Skin epidermis (tissue), 12 donors: ENCODE measurements around the gene KRT86.
A peak's percentile ranks its signal among the peaks of the same experiment; 100 is the strongest.
"Not testable (repeated sequence)": the region's sequence is repeated elsewhere in the genome, so short reads cannot be mapped to it uniquely, and the experiment has no call there.

Experiments used
- H3K27ac ChIP-seq, 21 experiments: fragments of 200-600 bp; sonication (generic) in 11 of 21; one replicate each; pipeline ENCODE4 v1.5.0; 2020; ENCODE audit warnings: mild to moderate bottlenecking in 3 of 21, inconsistent platforms in 2 of 21, moderate library complexity in 2 of 21
- H3K4me3 ChIP-seq, 7 experiments: fragments of 200-600 bp; sonication (generic) in 2 of 7; one replicate each; pipeline ENCODE4 v1.5.0; 2020; ENCODE audit warnings: inconsistent platforms in 2 of 7, mild to moderate bottlenecking in 2 of 7, moderate library complexity in 1 of 7

Gene KRT86

DNA sequence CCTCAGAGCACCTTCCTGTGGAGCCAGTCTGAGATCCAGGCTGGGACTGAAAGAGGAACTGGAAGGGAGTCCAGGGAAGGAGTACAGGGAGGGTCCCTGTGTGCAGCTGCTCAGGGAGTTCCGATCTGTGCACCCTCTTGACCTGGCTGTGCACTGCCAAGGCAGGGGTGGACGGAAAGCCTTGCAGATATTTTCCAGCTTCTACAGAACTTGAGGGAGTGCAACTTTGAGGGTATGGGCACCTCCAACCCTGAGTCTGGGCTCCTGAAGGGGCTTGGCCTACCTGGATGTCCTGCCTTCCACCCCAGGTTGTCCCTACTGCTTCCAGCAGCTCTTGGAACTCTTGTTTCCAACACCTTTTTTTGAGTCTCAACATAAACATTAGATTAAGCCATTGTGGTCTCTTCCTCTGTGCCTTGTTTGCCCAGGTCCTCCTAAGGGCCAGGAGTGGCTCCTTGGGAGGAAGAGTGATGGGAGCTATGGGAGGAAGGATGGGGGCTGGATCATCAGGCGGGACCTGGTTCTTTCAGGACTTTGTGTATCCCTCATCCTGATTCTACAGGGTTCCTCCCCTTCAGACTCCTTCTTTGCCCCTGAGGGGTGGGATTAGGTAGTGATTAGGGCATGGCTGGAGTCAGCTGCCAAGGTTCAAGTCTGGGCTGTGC lies 37.9 kb upstream of the KRT86 start:
- no peak overlapping the region for H3K4me3 ChIP-seq
- no peak overlapping the region for H3K27ac ChIP-seq

DNA sequence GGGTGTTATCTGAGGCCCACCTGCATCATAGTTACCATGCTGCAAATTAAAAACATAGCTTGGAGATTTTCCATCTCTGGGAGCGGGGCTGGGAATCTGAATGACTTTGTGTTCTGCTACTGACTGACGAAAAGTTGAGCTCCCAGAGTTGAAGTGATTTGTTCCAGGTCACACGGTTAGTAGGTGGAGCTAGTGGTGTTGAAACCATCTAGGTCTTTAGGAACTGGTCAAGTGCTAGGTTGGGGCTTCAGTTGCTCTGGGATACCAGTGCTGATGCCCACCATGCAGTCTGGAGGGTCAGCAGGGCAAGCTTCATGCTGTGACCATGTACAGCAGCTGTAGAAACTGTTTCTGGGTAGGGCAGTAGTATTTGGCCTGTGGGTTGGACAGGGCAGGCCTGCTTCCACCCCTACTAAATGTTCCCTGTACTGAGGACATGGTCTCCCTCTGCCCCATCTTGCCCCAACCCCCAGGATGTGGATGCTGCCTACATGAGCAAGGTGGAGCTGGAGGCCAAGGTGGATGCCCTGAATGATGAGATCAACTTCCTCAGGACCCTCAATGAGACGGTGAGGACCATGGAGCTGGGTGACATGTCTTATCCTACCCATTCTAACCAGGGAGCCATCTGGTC lies 36.1 kb upstream of the KRT86 start:
- Histone ChIP-seq H3K4me3 (no peak overlapping the region), H3K27ac (no peak overlapping the region)

GRCh38 chr12:52238916-52239646 lies 35.4 kb upstream of the KRT86 start:
- Histone ChIP-seq H3K4me3 (no peak overlapping the region), H3K27ac (no peak overlapping the region)

DNA sequence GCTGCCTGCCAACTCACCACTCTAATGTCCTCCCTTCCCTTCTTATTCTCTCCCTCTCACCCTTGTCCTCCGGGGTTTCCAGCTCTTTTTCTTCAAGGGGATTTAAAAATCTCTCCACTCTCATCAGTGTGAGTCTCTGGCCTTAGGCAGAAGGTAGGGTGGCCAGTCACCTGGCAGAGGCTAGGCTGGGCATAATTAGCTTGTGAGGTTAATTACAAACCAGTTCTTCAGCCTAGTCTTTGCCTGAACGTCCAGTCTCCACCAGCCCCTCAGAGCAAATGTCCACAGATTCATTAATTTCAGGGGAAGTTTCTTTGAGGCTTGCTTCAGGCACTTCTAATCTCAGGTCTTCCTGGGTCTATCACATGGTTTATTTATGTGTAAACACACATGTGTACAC lies 34.7 kb upstream of the KRT86 start:
- Histone ChIP-seq H3K27ac (no peak overlapping the region), H3K4me3 (no peak overlapping the region)

GRCh38 chr12:52240247-52240646 lies 34.2 kb upstream of the KRT86 start:
- H3K4me3 ChIP-seq, H3K27ac ChIP-seq: not testable (repeated sequence)

- H3K27ac ChIP-seq, result no peak overlapping the region
- no peak overlapping the region for H3K4me3 ChIP-seq
Measured at GRCh38 chr12:52241205-52241842, 33.1 kb upstream of the KRT86 start.

DNA sequence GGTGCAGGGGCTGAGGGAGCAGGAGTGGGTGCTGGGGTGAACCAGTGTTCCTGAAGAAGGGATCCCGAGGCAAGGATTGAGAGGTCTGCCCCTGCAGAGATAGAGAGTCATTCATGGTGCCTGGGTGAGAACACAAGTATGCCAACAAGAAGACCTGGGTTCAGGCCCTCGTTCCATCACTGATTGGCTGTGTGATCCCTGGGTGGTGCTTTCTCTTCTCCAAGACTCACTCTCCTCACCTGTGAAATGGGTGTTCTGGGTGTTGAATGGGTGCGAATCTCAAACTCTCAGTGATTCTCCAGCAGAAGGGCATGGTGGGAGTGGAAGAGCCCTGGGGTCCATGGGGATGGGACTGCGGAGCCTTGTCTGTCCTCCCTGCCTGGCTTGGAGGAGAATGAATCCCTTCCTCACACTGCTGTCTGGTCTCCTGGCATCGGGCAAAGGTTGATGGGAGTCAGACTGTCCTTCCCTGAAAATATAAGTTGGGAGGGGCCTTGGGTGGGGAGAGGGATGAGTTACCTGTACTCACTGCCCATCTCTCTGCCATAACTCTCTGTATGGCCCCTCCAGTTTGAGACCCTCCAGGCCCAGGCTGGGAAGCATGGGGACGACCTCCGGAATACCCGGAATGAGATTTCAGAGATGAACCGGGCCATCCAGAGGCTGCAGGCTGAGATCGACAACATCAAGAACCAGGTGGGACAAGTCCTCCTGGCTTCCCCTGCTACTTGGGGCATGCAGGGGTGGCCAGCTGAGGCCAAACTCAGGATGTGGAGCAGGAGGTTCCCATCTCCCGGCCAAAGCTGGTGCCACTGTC lies 31.8 kb upstream of the KRT86 start:
- H3K27ac ChIP-seq, result peak overlapping the region in 1 of 21 experiments; percentile 67
- no peak overlapping the region for H3K4me3 ChIP-seq

DNA sequence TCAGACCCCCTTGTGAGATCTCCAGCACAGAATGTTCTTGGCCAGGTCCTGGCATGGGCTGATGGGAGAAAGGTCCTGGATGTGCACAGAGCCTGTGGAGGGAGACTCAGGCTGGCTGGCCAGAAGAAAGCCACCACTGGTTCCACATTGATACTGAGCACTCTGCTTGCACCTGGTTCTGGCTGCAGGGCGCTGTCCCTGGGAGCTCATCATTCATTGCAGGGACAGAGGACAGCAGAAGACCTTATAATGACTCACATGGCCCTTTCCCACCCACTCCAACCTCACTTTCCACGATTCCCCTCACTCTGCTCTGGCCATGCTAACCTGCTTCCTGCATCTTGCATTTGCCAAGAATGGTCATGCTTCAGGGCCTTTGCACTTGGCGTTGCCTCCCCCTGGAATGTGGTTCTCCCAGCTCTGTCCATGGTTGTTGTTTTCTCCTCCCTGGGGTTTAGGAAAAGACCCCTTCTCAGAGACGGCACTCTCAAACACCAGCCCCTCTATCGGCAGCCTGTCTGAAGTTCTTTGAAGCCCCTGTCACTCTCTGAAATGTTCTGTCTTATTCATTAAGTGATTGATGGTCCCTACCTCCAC lies 31.1 kb upstream of the KRT86 start:
- Histone ChIP-seq H3K4me3 (no peak overlapping the region), H3K27ac (peak overlapping the region in 8 of 21 experiments; percentile 40 to 85 (median 69))

GRCh38 chr12:52243856-52244614 lies 30.4 kb upstream of the KRT86 start:
- no peak overlapping the region for H3K4me3 ChIP-seq
- H3K27ac ChIP-seq, result peak overlapping the region in 15 of 21 experiments; percentile 14 to 85 (median 62)

DNA sequence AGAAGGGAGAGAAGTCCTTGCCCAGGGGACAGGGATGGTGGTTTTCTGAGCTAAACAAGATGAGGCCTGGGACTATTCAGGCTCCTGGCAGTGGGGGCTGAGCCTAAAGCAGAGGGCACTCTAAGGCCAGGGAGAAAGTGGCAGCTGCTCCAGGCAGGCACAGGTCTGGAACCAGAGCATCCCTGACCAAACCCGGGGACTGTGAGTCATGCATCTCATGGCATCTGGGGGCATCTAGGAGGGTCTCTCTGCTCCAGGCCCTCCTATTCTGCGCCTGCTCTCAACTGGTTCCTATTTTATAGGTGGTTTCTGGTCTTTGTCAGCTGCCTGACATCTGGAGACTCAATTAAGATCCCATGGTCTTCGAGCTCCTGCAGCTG lies 29.8 kb upstream of the KRT86 start:
- H3K4me3 ChIP-seq, result no peak overlapping the region
- peak overlapping the region in 15 of 21 experiments; percentile 14 to 85 (median 62) for H3K27ac ChIP-seq

DNA sequence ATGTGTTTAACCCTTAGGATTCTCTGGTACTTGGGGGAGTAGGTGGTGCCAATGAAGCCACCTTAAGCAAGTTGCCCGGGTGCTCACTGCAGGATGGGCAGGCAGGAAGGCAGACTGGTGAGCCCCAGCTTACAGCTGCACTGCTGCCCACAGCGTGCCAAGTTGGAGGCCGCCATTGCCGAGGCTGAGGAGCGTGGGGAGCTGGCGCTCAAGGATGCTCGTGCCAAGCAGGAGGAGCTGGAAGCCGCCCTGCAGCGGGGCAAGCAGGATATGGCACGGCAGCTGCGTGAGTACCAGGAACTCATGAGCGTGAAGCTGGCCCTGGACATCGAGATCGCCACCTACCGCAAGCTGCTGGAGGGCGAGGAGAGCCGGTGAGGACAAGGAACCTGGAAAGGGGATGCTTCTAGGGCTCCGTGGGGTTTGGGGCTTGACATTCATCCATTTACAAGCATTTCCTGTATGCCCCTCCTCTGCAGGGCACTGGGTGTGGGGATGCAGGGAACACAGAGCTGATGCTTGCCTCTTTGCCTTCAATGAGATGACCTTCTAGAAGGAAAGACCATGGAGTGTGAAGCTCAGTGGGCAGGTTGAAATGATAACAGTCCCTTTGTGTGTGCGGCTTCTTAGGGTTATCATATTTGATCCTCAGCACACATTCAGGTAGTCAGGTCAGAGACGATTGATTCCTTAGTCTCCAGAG lies 29.0 kb upstream of the KRT86 start:
- peak overlapping the region in 3 of 21 experiments; percentile 4 to 67 (median 23) for H3K27ac ChIP-seq
- no peak overlapping the region for H3K4me3 ChIP-seq

GRCh38 chr12:52245962-52246569 lies 28.4 kb upstream of the KRT86 start:
- H3K27ac ChIP-seq, result peak overlapping the region in 6 of 21 experiments; percentile 2 to 55 (median 10)
- no peak overlapping the region for H3K4me3 ChIP-seq

- Histone ChIP-seq H3K4me3 (no peak overlapping the region), H3K27ac (peak overlapping the region in 7 of 21 experiments; percentile 2 to 55 (median 11))
Measured at GRCh38 chr12:52246720-52247621, 27.5 kb upstream of the KRT86 start.

GRCh38 chr12:52247622-52248540 lies 26.6 kb upstream of the KRT86 start:
- Histone ChIP-seq H3K27ac (peak overlapping the region in 1 of 21 experiments; percentile 9), H3K4me3 (no peak overlapping the region)
